ENCODE data around the gene FZR1. TPM values are rescaled to one million over a fixed set of nuclear protein-coding genes. Genes with fewer than 3 reads are reported as not detected.

The FZR1 gene
- total and polyA plus RNA-seq, 9 of the 15 experiments (the other 6 are each of a cell fraction or from before 2014, with no cell fraction given): 0.18 to 48.0 (median 22.2) TPM

DNA sequence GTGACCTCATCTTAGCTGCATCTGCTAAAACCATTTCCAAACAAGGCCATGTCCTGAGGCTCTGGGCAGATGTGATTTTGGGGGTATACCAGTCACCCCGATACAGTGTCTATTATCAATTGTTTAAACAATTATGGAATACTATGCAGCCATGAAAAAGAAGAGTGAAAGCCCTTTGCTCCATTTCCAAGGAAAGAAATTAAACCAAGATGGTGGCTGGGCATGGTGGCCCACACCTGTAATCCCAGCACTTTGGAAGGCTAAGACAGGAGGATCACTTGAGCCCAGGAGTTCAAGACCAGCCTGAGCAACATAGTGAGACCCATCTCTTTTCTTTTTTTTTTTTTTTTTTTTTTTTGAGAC, 33.6 kb downstream of the FZR1 start (continued):
- TF ChIP-seq, protein P1, sequence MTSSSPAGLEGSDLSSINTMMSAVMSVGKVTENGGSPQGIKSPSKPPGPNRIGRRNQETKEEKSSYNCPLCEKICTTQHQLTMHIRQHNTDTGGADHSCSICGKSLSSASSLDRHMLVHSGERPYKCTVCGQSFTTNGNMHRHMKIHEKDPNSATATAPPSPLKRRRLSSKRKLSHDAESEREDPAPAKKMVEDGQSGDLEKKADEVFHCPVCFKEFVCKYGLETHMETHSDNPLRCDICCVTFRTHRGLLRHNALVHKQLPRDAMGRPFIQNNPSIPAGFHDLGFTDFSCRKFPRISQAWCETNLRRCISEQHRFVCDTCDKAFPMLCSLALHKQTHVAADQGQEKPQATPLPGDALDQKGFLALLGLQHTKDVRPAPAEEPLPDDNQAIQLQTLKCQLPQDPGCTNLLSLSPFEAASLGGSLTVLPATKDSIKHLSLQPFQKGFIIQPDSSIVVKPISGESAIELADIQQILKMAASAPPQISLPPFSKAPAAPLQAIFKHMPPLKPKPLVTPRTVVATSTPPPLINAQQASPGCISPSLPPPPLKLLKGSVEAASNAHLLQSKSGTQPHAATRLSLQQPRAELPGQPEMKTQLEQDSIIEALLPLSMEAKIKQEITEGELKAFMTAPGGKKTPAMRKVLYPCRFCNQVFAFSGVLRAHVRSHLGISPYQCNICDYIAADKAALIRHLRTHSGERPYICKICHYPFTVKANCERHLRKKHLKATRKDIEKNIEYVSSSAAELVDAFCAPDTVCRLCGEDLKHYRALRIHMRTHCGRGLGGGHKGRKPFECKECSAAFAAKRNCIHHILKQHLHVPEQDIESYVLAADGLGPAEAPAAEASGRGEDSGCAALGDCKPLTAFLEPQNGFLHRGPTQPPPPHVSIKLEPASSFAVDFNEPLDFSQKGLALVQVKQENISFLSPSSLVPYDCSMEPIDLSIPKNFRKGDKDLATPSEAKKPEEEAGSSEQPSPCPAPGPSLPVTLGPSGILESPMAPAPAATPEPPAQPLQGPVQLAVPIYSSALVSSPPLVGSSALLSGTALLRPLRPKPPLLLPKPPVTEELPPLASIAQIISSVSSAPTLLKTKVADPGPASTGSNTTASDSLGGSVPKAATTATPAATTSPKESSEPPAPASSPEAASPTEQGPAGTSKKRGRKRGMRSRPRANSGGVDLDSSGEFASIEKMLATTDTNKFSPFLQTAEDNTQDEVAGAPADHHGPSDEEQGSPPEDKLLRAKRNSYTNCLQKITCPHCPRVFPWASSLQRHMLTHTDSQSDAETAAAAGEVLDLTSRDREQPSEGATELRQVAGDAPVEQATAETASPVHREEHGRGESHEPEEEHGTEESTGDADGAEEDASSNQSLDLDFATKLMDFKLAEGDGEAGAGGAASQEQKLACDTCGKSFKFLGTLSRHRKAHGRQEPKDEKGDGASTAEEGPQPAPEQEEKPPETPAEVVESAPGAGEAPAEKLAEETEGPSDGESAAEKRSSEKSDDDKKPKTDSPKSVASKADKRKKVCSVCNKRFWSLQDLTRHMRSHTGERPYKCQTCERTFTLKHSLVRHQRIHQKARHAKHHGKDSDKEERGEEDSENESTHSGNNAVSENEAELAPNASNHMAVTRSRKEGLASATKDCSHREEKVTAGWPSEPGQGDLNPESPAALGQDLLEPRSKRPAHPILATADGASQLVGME (CRISPR knock-in tag; IDR thresholded peaks at IDR 0.05): no peak
- TF ChIP-seq RFX1 (IDR thresholded peaks at IDR 0.05): no peak
- TF ChIP-seq SRF (CRISPR knock-in tag; IDR thresholded peaks at IDR 0.05): no peak
- TF ChIP-seq, protein P2, sequence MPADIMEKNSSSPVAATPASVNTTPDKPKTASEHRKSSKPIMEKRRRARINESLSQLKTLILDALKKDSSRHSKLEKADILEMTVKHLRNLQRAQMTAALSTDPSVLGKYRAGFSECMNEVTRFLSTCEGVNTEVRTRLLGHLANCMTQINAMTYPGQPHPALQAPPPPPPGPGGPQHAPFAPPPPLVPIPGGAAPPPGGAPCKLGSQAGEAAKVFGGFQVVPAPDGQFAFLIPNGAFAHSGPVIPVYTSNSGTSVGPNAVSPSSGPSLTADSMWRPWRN (IDR thresholded peaks at IDR 0.05; ENCODE audit: low read depth): no peak
- TF ChIP-seq, protein P3, sequence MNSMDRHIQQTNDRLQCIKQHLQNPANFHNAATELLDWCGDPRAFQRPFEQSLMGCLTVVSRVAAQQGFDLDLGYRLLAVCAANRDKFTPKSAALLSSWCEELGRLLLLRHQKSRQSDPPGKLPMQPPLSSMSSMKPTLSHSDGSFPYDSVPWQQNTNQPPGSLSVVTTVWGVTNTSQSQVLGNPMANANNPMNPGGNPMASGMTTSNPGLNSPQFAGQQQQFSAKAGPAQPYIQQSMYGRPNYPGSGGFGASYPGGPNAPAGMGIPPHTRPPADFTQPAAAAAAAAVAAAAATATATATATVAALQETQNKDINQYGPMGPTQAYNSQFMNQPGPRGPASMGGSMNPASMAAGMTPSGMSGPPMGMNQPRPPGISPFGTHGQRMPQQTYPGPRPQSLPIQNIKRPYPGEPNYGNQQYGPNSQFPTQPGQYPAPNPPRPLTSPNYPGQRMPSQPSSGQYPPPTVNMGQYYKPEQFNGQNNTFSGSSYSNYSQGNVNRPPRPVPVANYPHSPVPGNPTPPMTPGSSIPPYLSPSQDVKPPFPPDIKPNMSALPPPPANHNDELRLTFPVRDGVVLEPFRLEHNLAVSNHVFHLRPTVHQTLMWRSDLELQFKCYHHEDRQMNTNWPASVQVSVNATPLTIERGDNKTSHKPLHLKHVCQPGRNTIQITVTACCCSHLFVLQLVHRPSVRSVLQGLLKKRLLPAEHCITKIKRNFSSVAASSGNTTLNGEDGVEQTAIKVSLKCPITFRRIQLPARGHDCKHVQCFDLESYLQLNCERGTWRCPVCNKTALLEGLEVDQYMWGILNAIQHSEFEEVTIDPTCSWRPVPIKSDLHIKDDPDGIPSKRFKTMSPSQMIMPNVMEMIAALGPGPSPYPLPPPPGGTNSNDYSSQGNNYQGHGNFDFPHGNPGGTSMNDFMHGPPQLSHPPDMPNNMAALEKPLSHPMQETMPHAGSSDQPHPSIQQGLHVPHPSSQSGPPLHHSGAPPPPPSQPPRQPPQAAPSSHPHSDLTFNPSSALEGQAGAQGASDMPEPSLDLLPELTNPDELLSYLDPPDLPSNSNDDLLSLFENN (IDR thresholded peaks at IDR 0.05; ENCODE audit: low read depth in 2 of 2, low read length in 2 of 2): no peak
- peak; percentile 87 for TF ChIP-seq BCOR (IDR thresholded peaks at IDR 0.05)
- peak; percentile 72; the same call in 1 of the 2 replicates for TF ChIP-seq HDAC2 (IDR thresholded peaks at IDR 0.05)
- TF ChIP-seq, protein P4, sequence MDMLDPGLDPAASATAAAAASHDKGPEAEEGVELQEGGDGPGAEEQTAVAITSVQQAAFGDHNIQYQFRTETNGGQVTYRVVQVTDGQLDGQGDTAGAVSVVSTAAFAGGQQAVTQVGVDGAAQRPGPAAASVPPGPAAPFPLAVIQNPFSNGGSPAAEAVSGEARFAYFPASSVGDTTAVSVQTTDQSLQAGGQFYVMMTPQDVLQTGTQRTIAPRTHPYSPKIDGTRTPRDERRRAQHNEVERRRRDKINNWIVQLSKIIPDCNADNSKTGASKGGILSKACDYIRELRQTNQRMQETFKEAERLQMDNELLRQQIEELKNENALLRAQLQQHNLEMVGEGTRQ (CRISPR knock-in tag; IDR thresholded peaks at IDR 0.05): no peak
- no peak for TF ChIP-seq CEBPB (tag; IDR thresholded peaks at IDR 0.05)
- TF ChIP-seq POLR2A (conservative IDR thresholded peaks at IDR 0.05): peak; percentile 26; the same call in 1 of the 2 replicates
- no peak for TF ChIP-seq SMARCA4 (IDR thresholded peaks at IDR 0.05)
- TF ChIP-seq ETV6 (IDR thresholded peaks at IDR 0.05; ENCODE audit: borderline replicate concordance in 1 of 2, low read depth in 2 of 2, low read length in 1 of 2): no peak
- no peak for TF ChIP-seq ETV6 (CRISPR knock-in tag; IDR thresholded peaks at IDR 0.05; ENCODE audit: borderline replicate concordance)
- 0 out of 4 replicates have a peak, but pooled peaks of 1 of the 2 experiments have one; percentile 63 for TF ChIP-seq HDAC1 (IDR thresholded peaks at IDR 0.05)
- no peak for TF ChIP-seq SAFB2 (IDR thresholded peaks at IDR 0.05; ENCODE audit: borderline replicate concordance, low read depth, low read length, severe bottlenecking)
- no peak for TF ChIP-seq TOE1 (IDR thresholded peaks at IDR 0.05; ENCODE audit: borderline replicate concordance)
- no peak for TF ChIP-seq TOE1 (CRISPR knock-in tag; IDR thresholded peaks at IDR 0.05; ENCODE audit: borderline replicate concordance, low read depth)
- no peak for TF ChIP-seq ZNF347 (CRISPR knock-in tag; IDR thresholded peaks at IDR 0.05; ENCODE audit: low read depth)
- TF ChIP-seq DACH1 (IDR thresholded peaks at IDR 0.05; ENCODE audit: partially characterized antibody): no peak
